NCI-H2227 treated with DMSO at 0.1 percent for 48 hours (cell line): ENCODE results near the gene BRD3OS.

ENCODE experiments used
- DNase-seq: peaks from one replicate; lab custom pipeline; 2025; lab: John Stamatoyannopoulos, UW

Gene BRD3OS

GRCh38 chr9:134052491-134052890 is 27.2 kb downstream of the BRD3OS start:
- no peak for DNase-seq

DNA sequence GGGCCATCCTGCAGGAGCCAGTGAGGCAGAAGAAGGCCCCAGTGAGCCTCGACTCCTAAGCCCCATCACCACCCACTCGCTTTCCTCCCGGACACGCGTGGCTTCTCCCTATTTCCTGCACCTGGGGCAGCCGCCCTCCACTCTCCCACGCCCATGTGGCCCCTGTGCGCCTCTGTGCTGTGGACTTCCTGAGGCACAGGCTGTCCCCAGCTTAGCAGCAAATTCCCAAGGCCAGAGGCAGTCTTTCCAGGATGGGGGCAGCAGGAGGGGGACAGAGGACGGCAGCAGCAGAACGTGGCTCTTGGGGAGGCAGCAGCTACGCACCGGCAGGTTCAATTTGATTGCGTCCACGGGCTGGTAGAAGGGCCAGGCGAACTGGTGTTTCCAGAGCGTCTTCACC is 27.7 kb downstream of the BRD3OS start:
- DNase-seq = no peak

- no peak for DNase-seq
These were observed 28.2 kb downstream of the BRD3OS start for GRCh38 chr9:134053401-134053871.

DNA sequence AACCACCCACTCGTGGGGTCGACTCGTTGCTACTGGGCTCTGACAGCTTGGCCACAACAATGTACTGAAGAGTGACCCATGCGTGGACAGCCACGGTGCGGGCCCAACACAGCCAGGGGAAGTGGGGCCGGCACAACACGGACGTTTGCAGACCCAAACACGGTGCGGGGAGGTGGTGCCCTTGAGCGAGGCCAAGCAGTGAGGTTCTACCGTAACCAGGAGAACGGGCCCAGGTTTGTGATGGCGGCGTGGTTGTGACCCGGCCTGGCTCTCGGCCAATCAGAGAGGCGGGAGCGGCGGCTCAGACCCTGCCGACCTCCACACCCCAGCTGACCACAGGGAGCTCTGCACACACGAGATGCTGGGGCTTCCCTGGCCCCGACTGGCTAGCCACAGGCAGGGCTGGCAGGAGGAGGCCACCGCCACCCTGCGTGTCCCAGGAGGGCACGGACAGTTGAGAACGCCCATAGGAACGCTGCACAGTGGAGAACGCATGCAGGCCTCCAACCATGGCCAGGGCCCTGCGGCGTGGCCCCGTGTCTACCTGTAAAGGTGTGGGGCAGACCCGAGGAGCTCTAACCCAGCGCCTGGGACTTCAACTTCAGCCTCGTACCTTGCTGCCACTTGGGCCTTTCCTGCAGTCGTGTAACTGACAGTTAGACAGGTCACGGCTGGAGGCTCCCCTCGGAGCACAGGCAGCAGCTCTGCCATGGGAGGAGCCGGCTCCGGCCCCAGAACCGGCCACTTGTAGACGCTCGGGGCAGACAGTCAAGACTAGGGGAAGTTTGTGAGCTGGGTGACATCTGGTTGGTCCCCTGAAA is 28.9 kb downstream of the BRD3OS start:
- DNase-seq = no peak

- no peak for DNase-seq
These were observed 29.9 kb downstream of the BRD3OS start for GRCh38 chr9:134054891-134055811.

GRCh38 chr9:134055981-134056461 is 30.7 kb downstream of the BRD3OS start:
- DNase-seq = no peak

- DNase-seq = no peak
These were observed 31.4 kb downstream of the BRD3OS start for GRCh38 chr9:134056483-134057306.

DNA sequence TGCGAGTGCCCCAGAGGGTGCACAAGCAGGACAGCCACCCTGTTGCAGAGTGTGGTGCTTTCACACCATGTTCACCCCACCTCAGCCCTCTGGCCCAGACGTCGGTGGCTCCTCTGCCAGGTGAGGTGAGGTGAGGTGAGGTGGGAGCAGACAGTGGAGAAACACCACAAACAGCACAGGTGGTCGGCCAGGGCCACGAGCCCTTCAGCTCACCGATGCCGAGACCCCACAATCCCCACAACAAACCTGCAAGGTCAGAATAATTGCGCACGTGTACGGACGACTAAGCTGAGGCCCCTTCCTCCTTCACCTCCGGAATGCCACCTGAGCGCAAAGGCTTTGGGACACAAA is 32.0 kb downstream of the BRD3OS start:
- DNase-seq = no peak

DNA sequence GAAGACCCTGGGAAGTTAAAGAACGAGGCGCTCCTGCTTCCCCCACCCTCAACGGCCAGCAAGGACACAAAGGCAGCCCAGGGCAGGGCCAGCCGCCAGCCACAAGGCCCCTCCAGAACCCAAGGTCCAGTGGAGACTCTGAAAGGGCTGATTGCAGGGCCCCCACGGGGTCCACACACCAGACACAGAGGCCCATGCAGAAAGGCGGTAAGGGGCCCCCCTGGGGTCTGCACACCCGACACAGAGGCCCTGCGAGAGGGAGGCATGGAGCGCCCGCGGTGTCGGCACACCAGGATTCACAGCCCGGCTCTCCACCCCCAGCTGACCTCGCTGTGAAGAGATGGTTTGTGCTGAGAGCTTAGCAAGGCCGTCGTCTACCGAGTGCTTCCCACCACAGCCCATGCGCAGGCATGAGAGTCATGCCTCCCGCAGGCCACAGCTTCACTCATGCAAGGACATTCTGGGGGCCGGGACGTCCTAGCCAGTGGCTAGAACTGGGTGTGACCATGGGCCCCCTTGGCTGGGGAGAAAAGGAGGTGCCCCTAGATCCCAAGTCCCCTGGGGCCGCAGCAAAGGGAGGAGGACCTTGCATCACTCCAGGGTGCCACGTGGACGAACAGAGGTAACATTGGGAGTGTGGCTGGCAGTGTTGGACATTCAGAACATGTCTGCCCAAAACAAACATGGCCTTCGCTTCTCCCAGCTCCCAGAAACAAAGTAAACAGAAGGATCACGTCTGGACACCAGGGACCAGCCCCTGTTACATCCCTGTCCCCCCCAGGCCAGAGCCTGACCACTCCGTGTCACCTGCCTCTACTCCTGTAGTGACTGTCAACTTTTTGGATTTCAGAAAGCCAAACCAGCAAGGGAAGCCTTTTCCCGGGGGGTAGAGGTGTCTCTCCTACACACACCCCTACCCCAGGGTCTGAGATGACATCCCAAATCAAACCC is 32.7 kb downstream of the BRD3OS start:
- DNase-seq = no peak

DNA sequence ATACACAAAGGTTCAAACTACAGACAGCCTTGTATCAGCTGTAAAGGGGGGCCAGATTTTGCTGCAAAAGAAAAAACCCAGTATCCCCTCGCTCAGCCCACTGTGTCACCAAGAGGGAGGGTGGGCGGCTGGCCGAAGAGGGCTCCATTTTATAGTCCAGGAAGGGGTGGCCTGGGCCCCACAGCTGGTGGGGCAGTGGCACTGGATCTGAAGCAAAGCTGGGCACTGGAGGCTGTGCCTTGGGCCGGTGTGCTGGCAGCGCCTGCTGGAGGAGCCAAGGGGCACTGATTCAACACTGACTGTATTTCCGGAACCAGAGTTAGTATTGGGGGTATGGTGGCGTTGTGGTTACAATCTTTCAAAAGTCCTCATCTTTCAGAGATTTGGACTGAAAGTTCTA is 33.4 kb downstream of the BRD3OS start:
- DNase-seq = no peak

DNA sequence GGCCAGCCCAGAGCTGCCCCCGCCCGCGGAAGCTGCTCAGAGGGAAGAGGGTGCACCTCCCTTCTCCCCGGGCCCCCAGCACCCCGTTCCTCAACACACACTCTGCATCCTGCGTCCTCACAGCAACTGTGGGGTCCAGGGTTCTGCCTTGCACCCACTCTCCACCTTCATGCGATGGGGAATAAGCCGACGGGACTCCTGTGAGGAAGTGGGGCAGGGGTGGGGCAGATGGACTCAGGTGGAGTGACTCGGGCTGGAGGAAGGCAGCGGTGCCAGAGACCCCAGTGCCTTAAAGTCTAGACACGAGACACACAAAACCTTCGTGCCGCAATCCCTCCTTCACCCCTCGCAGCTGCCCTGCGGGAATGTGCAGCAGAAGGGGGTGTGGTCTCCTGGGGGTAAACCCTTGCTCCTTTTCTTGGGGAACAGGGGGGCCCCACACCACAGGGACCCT is 33.9 kb downstream of the BRD3OS start:
- DNase-seq = no peak

GRCh38 chr9:134059661-134060395 is 34.5 kb downstream of the BRD3OS start:
- DNase-seq = no peak

DNA sequence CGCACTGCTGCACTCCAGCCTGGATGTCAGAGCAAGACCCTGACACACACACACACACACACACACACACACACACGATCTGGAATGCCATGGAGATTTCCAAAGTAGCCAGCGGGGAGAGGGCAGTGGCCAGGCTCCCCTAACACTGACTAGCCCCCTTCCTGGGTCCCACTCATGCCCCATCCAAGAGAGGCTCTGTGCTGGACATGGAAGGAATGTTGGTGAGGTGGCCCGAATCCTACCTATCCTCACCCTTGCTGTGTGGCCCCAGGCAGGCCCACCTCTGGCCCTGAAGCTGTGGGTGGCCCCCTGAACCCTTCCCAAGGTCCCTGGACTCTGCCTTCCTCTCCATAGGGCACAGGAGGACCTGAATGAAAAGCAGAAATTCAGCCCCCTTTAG is 35.3 kb downstream of the BRD3OS start:
- DNase-seq = no peak

GRCh38 chr9:134061019-134061687 is 35.9 kb downstream of the BRD3OS start:
- no peak for DNase-seq

GRCh38 chr9:134061688-134062371 is 36.5 kb downstream of the BRD3OS start:
- no peak for DNase-seq

GRCh38 chr9:134062461-134063087 is 37.3 kb downstream of the BRD3OS start:
- DNase-seq = no peak

- no peak for DNase-seq
These were observed 37.8 kb downstream of the BRD3OS start for GRCh38 chr9:134063088-134063570.
